Activated CD4-positive, alpha-beta T cell treated with anti-CD3 and anti-CD28 coated beads, Interleukin-2, amount 50 U/mL, for 16 hours (primary cell): ENCODE data around the gene XAGE3.

ENCODE experiments used
- DNase-seq: peaks from one replicate; pipeline ENCODE4 v3.0.0-alpha.2; 2020

Gene XAGE3

GRCh38 chrX:52830551-52830950 lies 37.3 kb downstream of the XAGE3 start:
- no peak for DNase-seq

DNA sequence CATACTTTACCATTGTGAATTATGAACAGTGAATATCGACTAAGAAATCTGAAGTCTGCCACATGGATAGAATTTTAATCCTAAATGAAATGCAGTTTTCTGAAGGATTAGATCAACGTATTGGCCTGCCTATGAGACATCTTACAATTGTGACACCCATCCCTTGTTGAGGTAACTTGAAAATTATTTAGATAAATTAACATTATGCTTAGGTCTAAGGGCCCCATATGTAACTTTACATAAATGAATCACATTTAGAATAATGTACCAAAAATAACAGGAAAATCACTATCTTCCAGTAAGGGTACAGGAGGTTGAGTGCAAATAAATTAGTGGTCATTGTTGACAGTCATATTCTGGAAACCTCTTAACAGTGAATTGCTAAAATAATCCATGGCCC lies 43.3 kb downstream of the XAGE3 start:
- DNase-seq: no peak

GRCh38 chrX:52821079-52821760 lies 46.7 kb downstream of the XAGE3 start:
- DNase-seq: no peak

GRCh38 chrX:52819788-52820187 lies 48.1 kb downstream of the XAGE3 start:
- no peak for DNase-seq
